Urinary bladder (tissue), 4 donors: Measurements from ENCODE around the gene KLF16. TPM values are rescaled to one million over a fixed set of nuclear protein-coding genes. Genes with fewer than 3 reads are reported as not detected.

Source experiments
- DNase-seq: peaks from one replicate; pipeline ENCODE4 v3.0.0-alpha.2; 2015; ENCODE audit errors: extremely low spot score
- H3K27ac ChIP-seq: one replicate; pipeline ENCODE4 v1.5.1; 2013; ENCODE audit warnings: low read depth, mild to moderate bottlenecking, moderate library complexity
- H3K36me3 ChIP-seq: one replicate; pipeline ENCODE4 v1.6.1; 2013; ENCODE audit warnings: mild to moderate bottlenecking, moderate library complexity; ENCODE audit not compliant: insufficient read depth
- H3K4me1 ChIP-seq: one replicate; pipeline ENCODE4 v1.6.1; 2013; ENCODE audit warnings: mild to moderate bottlenecking, moderate library complexity; ENCODE audit not compliant: insufficient read depth
- H3K4me3 ChIP-seq: one replicate; pipeline ENCODE4 v1.5.1; 2013; ENCODE audit warnings: low read depth, low read length
- WGBS: extraction: QIAGEN DNeasy Blood & Tissue Kit; methylation state at CpG from one replicate; pipeline ENCODE4 v1.1.7; 2013; 5-methylcytosine and 5-hydroxymethylcytosine counted together
- polyA plus RNA-seq: library from polyadenylated mRNA; stranded (reverse); fragments of 200-250 nt; gene quantifications from one replicate; pipeline ENCODE4 v1.2.3, GENCODE V29; 2013
- total RNA-seq: library from RNA; depleted of rRNA; stranded (reverse); fragments of >200 nt; gene quantifications from one replicate; pipeline ENCODE4 v1.2.3, GENCODE V29; 2014
- donor health status: healthy with polysubstance abuse.
- donor health status: healthy.

The KLF16 gene
- total and polyA plus RNA-seq, 2 donors: 3.6 to 17.6 TPM

- no peak overlapping the region for H3K4me3 ChIP-seq
- no peak for DNase-seq
- no peaks in the 10 kb centered on the region for H3K4me1 ChIP-seq
- H3K27ac ChIP-seq: no peak overlapping the region
- no peaks in the 10 kb centered on the region for H3K36me3 ChIP-seq
- 18% methylated on average over 32 of the region's 32 CpGs for WGBS
Observed at GRCh38 chr19:1860042-1860775, 3.2 kb downstream of the KLF16 start.

GRCh38 chr19:1859331-1859781, 4.0 kb downstream of the KLF16 start:
- 39% methylated on average over 18 of the region's 18 CpGs for WGBS
- no peak overlapping the region for H3K4me3 ChIP-seq
- H3K4me1 ChIP-seq: no peaks in the 10 kb centered on the region
- no peak overlapping the region for H3K27ac ChIP-seq
- DNase-seq: no peak
- no peaks in the 10 kb centered on the region for H3K36me3 ChIP-seq

- no peaks in the 10 kb centered on the region for H3K36me3 ChIP-seq
- no peak for DNase-seq
- no peak overlapping the region for H3K27ac ChIP-seq
- H3K4me3 ChIP-seq: no peak overlapping the region
- no peaks in the 10 kb centered on the region for H3K4me1 ChIP-seq
- 63% methylated on average over 10 of the region's 10 CpGs for WGBS
Observed at GRCh38 chr19:1858412-1859081, 4.8 kb downstream of the KLF16 start.

GRCh38 chr19:1857648-1858326, 5.6 kb downstream of the KLF16 start:
- no peaks in the 10 kb centered on the region for H3K4me1 ChIP-seq
- DNase-seq: no peak
- WGBS: 49% methylated on average over 16 of the region's 16 CpGs
- H3K4me3 ChIP-seq: no peak overlapping the region
- H3K27ac ChIP-seq: peak overlapping the region; percentile 47
- H3K36me3 ChIP-seq: no peaks in the 10 kb centered on the region

- Histone ChIP-seq H3K27ac (peak overlapping the region; percentile 57), H3K4me3 (peak overlapping the region; percentile 34), H3K4me1 (peaks cover 1% of the 10 kb centered on the region), H3K36me3 (no peaks in the 10 kb centered on the region)
- DNase-seq: no peak
- WGBS: 3% methylated on average over 71 of the region's 73 CpGs
Observed at GRCh38 chr19:1856698-1857603, 6.4 kb downstream of the KLF16 start.

GRCh38 chr19:1856345-1856697, 7.1 kb downstream of the KLF16 start:
- no peak for DNase-seq
- Histone ChIP-seq H3K27ac (peak overlapping the region; percentile 72), H3K36me3 (no peaks in the 10 kb centered on the region), H3K4me1 (peaks cover 3% of the 10 kb centered on the region), H3K4me3 (peak overlapping the region; percentile 34)
- WGBS: 47% methylated on average over 6 of the region's 6 CpGs

- peak overlapping the region; percentile 72 for H3K27ac ChIP-seq
- 30% methylated on average over 13 of the region's 13 CpGs for WGBS
- peaks cover 3% of the 10 kb centered on the region for H3K4me1 ChIP-seq
- no peaks in the 10 kb centered on the region for H3K36me3 ChIP-seq
- no peak for DNase-seq
- H3K4me3 ChIP-seq: no peak overlapping the region
Observed at GRCh38 chr19:1855828-1856255, 7.5 kb downstream of the KLF16 start.

GRCh38 chr19:1855040-1855827, 8.1 kb downstream of the KLF16 start:
- Histone ChIP-seq H3K27ac (peak overlapping the region; percentile 72), H3K36me3 (no peaks in the 10 kb centered on the region), H3K4me3 (no peak overlapping the region), H3K4me1 (peaks cover 3% of the 10 kb centered on the region)
- 14% methylated on average over 33 of the region's 33 CpGs for WGBS
- no peak for DNase-seq

GRCh38 chr19:1854542-1855039, 8.8 kb downstream of the KLF16 start:
- WGBS: 76% methylated on average over 37 of the region's 37 CpGs
- no peak for DNase-seq
- Histone ChIP-seq H3K4me3 (no peak overlapping the region), H3K4me1 (peaks cover 3% of the 10 kb centered on the region), H3K27ac (no peak overlapping the region), H3K36me3 (no peaks in the 10 kb centered on the region)

- no peak overlapping the region for H3K27ac ChIP-seq
- H3K4me1 ChIP-seq: peaks cover 3% of the 10 kb centered on the region
- WGBS: 75% methylated on average over 16 of the region's 16 CpGs
- H3K36me3 ChIP-seq: no peaks in the 10 kb centered on the region
- H3K4me3 ChIP-seq: no peak overlapping the region
- no peak for DNase-seq
Observed at GRCh38 chr19:1854039-1854541, 9.3 kb downstream of the KLF16 start.

- H3K27ac ChIP-seq: no peak overlapping the region
- DNase-seq: no peak
- H3K4me3 ChIP-seq: no peak overlapping the region
- no peaks in the 10 kb centered on the region for H3K36me3 ChIP-seq
- 38% methylated on average over 27 of the region's 27 CpGs for WGBS
- H3K4me1 ChIP-seq: peaks cover 3% of the 10 kb centered on the region
Observed at GRCh38 chr19:1853295-1854038, 9.9 kb downstream of the KLF16 start.
